Pancreas (tissue), 10 donors: ENCODE data around the gene SLC12A7. TPM values are rescaled to one million over a fixed set of nuclear protein-coding genes. Genes with fewer than 3 reads are reported as not detected.
A peak's percentile ranks its signal among the peaks of the same experiment; 100 is the strongest.

ENCODE experiments used
- ATAC-seq, 4 donors: fragments of 200-7000 bp; cut with Tn5 transposase; one replicate each; pipeline versions ENCODE4 v1.8.0 to v1.9.1; 2020; ENCODE audit warnings: mild to moderate bottlenecking in 4 of 4, moderate library complexity in 4 of 4
- DNase-seq, 6 donors: peaks; one replicate each; pipeline ENCODE4 v3.0.0-alpha.2; 2020
- FAIRE-seq: peaks from 2 replicates; lab custom pipeline; 2012; peaks lifted over from hg19 to GRCh38; lab: Jason Lieb, UNC
- H3K27ac ChIP-seq, 4 donors: fragments of 200-600 bp; sonication (generic); 1 replicate in 3 of 4; 2 replicates in 1 of 4; pipeline versions ENCODE4 v1.5.0 to v1.8.0; 2020
- H3K27me3 ChIP-seq, 4 donors: fragments of 200-600 bp; one replicate each; pipeline ENCODE4 v1.8.0; 2021
- H3K36me3 ChIP-seq, 3 donors: fragments of 200-600 bp; sonication (generic) in 1 of 3; one replicate each; pipeline versions ENCODE4 v1.5.0 to v1.8.0; 2020 to 2021
- H3K4me1 ChIP-seq, 3 donors: fragments of 200-600 bp; one replicate each; pipeline ENCODE4 v1.8.0; 2021
- H3K4me3 ChIP-seq, 4 donors: fragments of 200-600 bp; sonication (generic) in 2 of 4; one replicate each; pipeline versions ENCODE4 v1.5.0 to v1.8.0; 2020 to 2021
- H3K9me3 ChIP-seq, 4 donors: fragments of 200-600 bp; one replicate each; pipeline ENCODE4 v1.8.0; 2021
- WGBS, 2 donors: extraction: QIAGEN DNeasy Blood & Tissue Kit; methylation state at CpG; one replicate each; pipeline ENCODE4 v1.1.7; 2013; 5-methylcytosine and 5-hydroxymethylcytosine counted together
- intact Hi-C, 3 donors: fragments of 100-400 bp; cut with DNase I; formaldehyde crosslinking; loops; one replicate each; pipeline versions ENCODE4 v1.11.1 to v1.14.2; 2022
- polyA plus RNA-seq, 2 donors: library from polyadenylated mRNA; stranded (reverse); fragments of 200-250 nt; gene quantifications; one replicate each; pipeline ENCODE4 v1.2.3, GENCODE V29; 2013
- total RNA-seq, 6 donors: library from RNA; stranded (reverse); fragmentation: NEBNext Ultra II Directional in 4 of 6; extraction: Animal tissue kit (Norgen Biotek cat#: 25700) in 4 of 6; gene quantifications; one replicate each; pipeline versions ENCODE4 v1.2.1 to v1.2.4, GENCODE V29; 2021 to 2023
- TF ChIP-seq, protein P1 (sequence below), 4 donors: fragments of 200-600 bp; sonication (generic) in 3 of 4; IDR thresholded peaks; one replicate each; pipeline versions ENCODE4 v1.5.0 to v1.8.0; 2021; ENCODE audit warnings: antibody characterized with exemption in 4 of 4
- donor health status: healthy with polysubstance abuse.
- donor health status: DM: no; HTN: no; CAD: no; lungs with moderate emphysema.
- donor health status: DM: no; HTN: no; CAD: no.
- donor health status: control.
- donor health status: control.
- donor health status: Bipolar disorder and iron deficiency.
- donor health status: DM: yes; HTN: yes; CAD: no.
- donor health status: DM: no; HTN: no; CAD: no.
- donor health status: DM: no; HTN: no; CAD: no.
- donor health status: DM: yes; HTN: yes; CAD: no.

Gene SLC12A7
- total and polyA plus RNA-seq, 8 donors = 17.4 to 56.5 (median 35.8) TPM

GRCh38 chr5:1013948-1014301 lies 97.9 kb downstream of the SLC12A7 start:
- intact Hi-C loops = loop anchor here in 1 of 3 donors (5.0 kb wide), 2 partner anchors 82 to 128 kb away; no protein-coding TSS in a partner anchor
- FAIRE-seq = no peak
- WGBS, 2 donors = 84 to 90% methylated on average over 3 of the region's 3 CpGs
- H3K27ac ChIP-seq = no peak overlapping the region
- peaks cover 4 to 16% (median 6%) of the 10 kb centered on the region in 3 donors for H3K4me1 ChIP-seq
- DNase-seq = no peak
- no peaks in the 10 kb centered on the region for H3K9me3 ChIP-seq
- TF ChIP-seq, protein P1, sequence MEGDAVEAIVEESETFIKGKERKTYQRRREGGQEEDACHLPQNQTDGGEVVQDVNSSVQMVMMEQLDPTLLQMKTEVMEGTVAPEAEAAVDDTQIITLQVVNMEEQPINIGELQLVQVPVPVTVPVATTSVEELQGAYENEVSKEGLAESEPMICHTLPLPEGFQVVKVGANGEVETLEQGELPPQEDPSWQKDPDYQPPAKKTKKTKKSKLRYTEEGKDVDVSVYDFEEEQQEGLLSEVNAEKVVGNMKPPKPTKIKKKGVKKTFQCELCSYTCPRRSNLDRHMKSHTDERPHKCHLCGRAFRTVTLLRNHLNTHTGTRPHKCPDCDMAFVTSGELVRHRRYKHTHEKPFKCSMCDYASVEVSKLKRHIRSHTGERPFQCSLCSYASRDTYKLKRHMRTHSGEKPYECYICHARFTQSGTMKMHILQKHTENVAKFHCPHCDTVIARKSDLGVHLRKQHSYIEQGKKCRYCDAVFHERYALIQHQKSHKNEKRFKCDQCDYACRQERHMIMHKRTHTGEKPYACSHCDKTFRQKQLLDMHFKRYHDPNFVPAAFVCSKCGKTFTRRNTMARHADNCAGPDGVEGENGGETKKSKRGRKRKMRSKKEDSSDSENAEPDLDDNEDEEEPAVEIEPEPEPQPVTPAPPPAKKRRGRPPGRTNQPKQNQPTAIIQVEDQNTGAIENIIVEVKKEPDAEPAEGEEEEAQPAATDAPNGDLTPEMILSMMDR (IDR thresholded peaks at IDR 0.05) = no peak
- H3K36me3 ChIP-seq = no peaks in the 10 kb centered on the region
- ATAC-seq = no peak
- H3K4me3 ChIP-seq = no peak overlapping the region
- no peaks in the 10 kb centered on the region for H3K27me3 ChIP-seq

- no peaks in the 10 kb centered on the region for H3K9me3 ChIP-seq
- H3K27ac ChIP-seq = no peak overlapping the region
- TF ChIP-seq, protein P1 (IDR thresholded peaks at IDR 0.05) = no peak
- H3K27me3 ChIP-seq = no peaks in the 10 kb centered on the region
- FAIRE-seq = no peak
- no peak for ATAC-seq
- no peak overlapping the region for H3K4me3 ChIP-seq
- WGBS, 2 donors = 87 to 91% methylated on average over 19 of the region's 19 CpGs
- H3K36me3 ChIP-seq = no peaks in the 10 kb centered on the region
- H3K4me1 ChIP-seq = peaks cover 4 to 16% (median 6%) of the 10 kb centered on the region in 3 donors
- peak in 2 of 6 donors; percentile 14 to 58 for DNase-seq
- intact Hi-C loops = loop anchor here in 1 of 3 donors (5.0 kb wide), 2 partner anchors 81 to 129 kb away; no protein-coding TSS in a partner anchor
Observed at GRCh38 chr5:1013238-1013947, 98.5 kb downstream of the SLC12A7 start.

DNA sequence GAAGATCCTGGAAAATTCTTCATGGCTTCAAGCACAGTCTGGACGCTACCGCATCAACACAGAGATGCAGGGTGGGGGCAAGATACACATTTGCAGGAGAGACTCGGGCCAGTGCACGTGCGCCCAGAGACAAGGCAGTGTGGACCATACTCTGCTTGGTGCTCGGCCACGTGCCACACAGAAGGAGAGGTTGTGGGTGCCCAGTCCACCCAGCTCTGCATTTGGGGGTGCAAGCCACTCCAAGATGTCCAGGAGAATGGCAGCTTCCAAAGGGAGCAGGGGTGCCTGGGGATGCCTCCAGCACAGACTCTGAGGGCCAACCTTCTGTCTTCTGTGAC lies 99.0 kb downstream of the SLC12A7 start:
- FAIRE-seq (no peak), ATAC-seq (no peak), DNase-seq (peak in 1 of 6 donors; percentile 35)
- Histone ChIP-seq H3K9me3 (no peaks in the 10 kb centered on the region), H3K27ac (no peak overlapping the region), H3K4me3 (no peak overlapping the region), H3K36me3 (no peaks in the 10 kb centered on the region), H3K4me1 (peaks cover 4 to 16% (median 6%) of the 10 kb centered on the region in 3 donors), H3K27me3 (no peaks in the 10 kb centered on the region)
- TF ChIP-seq, protein P1 (IDR thresholded peaks at IDR 0.05) = no peak
- 83 to 91% methylated on average over 7 of the region's 7 CpGs for WGBS, 2 donors
- intact Hi-C loops = loop anchor here in 1 of 3 donors (5.0 kb wide), 2 partner anchors 81 to 129 kb away; no protein-coding TSS in a partner anchor

GRCh38 chr5:1012313-1012841 lies 99.5 kb downstream of the SLC12A7 start:
- 76 to 81% methylated on average over 12 of the region's 12 CpGs for WGBS, 2 donors
- peak in 3 of 6 donors; percentile 28 to 75 (median 55) for DNase-seq

More at GRCh38 chr5:1012313-1012841, 99.5 kb downstream of the SLC12A7 start:
- no peak for ATAC-seq
- no peak for FAIRE-seq
- Histone ChIP-seq H3K27me3 (no peaks in the 10 kb centered on the region), H3K9me3 (no peaks in the 10 kb centered on the region), H3K4me3 (no peak overlapping the region), H3K27ac (no peak overlapping the region), H3K36me3 (no peaks in the 10 kb centered on the region), H3K4me1 (peaks cover 4 to 16% (median 6%) of the 10 kb centered on the region in 3 donors)
- intact Hi-C loops = loop anchor here in 1 of 3 donors (5.0 kb wide), 2 partner anchors 80 to 130 kb away; no protein-coding TSS in a partner anchor
- TF ChIP-seq, protein P1 (IDR thresholded peaks at IDR 0.05) = no peak
